HPDE6-E6E7 (cell line): ENCODE data around the gene TMEM250.

Experiments used
- DNase-seq: peaks from one replicate; pipeline ENCODE4 v3.0.0; 2011; ENCODE audit warnings: missing footprints; ENCODE audit errors: extremely low spot score

TMEM250 gene

DNA sequence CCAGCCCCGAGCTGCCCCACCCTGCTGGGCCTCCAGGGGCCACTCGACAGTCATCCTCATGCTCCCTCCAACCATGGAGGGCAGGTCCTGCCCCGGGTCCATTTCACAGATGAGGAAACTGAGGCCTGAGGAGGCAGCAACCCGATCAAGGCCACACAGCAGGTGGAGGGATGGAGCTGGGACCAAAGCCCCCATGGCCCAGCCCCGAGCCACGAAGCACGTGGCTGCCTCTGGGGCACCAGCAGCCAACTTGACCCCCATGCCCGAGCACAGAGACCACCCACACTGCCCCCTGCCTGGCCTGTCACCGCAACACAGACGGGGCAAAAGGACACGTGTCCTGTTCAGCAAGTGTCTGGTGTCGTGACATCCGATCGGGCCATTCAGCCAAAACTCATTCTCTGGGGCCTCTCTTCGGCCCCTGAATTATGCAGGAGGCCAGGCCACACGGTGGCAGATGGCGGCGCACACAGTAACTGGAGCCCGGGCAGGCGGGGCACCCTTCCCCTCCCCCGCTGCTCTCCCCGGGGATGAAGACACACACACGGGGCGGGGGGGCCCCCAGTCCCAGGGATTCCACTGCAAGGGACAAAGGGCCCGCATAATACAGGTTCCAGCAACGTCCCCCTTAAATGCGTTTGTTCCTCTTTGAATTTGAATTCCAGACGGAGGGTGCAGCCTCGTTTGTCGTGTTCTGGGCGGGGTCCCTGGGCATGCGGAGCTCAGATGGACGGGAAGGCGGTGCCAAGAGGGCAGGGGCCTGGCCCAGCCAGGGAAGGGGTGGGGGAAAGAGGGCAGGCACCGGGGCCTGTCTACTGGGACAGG lies 29.4 kb upstream of the TMEM250 start:
- no peak for DNase-seq

DNA sequence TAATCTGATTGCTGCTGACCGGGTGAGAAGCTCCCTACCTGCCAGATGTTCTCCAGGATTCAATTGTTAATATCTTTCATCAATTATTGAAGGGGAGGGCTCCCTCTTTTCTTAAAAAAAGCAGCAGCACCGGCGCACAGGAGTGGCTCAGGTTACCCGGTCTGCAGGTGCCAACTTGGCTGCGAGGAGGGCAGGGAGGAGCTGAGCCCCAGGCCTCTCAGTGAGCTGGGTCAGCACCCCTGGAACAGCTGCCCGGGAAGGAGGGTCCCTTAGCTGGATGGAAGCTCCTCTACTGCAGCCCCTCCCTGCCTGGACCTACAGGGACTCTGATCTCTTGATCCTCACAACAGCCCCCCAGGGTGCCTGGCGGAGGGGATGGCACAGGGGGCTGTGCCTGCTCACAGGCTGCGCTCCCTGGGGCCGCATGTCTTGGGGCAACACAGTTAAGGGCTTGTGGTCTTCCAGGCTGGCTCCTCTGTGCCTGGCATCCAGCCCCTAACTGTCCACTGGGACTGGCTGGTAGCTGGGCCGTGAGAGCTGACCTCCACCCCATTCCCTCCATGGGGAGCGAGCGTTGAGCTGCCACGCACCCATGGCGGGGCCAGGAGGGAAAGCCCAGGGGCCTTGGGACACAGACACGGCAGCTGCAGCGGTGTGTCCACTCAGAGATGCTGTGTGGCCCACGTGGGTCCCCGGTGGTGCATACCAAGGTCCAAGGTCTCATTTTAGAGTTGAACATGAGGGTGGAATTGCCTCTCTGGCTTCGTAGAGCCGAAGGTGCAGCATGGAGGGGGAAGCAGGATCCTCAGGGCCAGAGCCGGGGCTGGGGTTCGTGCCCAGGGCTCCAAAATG lies 28.6 kb upstream of the TMEM250 start:
- DNase-seq: no peak

DNA sequence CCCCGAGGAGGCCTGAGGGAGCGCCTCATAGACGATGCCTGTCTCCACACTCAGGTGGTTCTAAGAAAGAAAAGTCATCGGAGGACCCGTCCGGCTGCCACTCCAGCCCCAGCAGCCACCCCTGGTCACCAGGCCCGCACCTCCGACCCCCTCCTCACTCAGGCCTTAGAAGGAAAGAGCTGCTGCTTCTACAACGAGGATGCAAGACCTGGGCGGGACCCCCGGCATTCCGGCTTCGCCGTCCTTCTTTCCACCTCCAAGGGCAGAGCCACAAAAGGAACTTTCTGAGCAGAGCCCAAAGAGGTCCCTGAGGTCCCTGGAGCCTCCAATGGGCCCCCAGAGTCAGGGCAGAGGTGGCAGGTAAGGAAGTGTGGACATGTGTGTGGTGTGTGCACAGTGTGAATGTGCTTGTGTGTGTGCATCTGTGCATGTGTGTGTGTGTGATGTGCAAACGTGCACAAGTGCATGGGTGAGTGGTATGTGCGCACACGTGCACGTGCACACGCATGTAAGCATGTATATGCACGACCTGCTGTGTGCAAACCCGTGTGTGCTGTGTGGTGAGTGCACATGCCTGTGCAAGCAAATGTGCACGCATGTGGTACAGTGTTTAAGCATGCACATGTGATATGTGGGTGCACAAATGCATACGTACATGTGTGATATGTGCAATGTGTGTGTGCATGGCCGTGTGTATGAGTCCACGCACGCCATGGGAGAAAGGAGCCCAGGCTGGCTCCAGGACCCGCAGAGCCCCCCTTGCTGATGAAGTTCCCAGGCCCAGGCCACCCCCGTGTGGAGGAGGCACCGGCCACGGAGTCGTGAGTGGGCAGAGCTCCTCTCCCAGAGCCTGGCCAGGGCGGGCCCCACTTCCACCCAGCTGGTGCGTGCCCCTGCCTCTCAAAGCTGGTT lies 27.7 kb upstream of the TMEM250 start:
- DNase-seq: no peak

DNA sequence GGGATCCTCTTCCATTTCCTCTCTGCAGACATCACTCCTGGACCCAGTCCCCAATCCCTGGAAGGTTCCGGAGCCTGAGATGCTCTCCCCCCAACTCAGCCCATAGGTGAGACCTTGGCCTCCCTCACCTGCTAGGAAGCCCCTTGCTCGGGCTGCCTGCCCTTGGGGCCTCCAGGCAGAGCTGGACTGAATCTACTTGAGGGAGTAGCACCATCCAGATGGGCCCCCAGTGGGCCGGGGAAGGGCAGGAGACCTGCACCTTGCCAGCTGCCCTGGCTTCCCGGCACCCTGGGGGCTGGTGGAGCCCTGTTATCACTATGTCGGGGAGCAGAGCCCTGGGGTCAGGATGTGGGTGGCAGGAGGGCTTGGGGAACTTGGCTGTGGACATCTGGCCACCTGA lies 26.9 kb upstream of the TMEM250 start:
- no peak for DNase-seq

DNA sequence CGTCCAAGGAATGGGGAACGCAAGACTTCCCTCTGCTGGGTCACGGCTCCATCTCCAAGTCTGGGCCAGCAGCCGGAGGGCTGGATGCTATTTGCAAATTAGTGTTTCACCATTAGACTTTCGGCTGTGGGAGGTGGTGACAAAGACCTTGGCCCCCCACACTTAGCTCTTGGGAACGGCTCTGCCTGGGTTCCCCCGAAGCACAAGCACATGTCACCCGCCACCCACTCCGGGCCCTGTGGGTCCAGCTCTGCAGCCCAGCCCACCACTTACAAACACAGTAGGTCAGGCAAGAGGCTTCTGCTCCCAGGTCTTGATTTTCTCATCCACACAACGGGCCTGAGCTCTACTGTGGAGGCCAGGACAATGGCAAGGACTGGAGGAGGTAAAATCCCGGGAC lies 25.8 kb upstream of the TMEM250 start:
- DNase-seq: no peak

DNA sequence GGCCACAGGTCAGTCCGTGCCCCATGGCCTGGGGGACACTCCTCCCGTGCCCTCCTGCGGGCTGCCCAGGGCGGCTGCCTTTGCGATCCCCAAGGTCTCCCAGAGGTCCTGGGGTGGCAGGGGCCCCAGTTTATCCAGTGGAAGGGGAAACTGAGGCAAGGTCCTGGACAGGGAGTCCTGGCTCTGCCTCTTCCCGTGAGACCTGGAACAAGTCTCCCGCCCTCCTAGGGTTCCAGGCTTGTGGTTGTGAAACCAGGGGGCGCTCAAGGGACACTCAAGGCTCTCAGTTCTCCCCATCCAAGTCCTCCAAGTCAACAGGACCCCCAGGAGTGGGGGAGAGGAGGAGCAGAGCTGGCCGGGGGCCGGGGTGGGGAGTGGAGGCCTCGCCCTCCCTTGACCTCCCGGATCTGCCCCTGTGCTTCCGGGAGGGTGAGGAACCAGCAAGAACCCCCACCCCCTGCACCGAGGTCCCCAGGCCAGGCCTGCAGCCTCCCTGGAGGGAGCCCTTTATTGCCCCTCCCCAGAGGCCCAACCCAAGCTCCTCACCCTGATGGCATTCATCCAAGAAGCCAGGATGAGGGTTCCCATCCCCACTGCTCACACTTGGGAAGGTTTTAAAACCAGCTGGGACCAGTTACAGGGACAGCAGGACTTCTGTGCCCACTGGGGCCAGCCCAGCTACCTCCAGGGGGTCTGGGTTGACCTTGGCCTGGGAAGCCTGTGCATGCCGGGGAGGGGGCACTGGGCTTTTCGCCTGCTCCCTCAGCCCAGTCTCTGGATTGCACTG lies 24.7 kb upstream of the TMEM250 start:
- no peak for DNase-seq

DNA sequence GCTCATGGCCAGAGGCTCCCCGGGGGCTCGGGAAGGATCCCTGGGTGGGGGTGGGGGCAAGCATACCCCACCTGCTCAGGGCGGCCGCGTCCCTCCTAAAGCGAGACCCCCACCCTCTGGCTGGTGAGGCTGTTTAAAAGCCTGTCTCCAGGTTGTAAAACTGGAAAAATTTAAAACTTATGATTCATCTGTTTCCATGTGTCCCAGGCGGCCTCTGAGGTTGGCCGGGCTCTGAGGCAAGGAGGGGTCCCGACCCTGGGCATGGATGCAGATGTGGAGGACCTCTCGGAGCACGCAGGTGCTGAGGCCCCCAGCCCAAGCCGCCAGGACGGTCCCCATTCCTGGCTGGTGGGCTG lies 24.2 kb upstream of the TMEM250 start:
- no peak for DNase-seq

DNA sequence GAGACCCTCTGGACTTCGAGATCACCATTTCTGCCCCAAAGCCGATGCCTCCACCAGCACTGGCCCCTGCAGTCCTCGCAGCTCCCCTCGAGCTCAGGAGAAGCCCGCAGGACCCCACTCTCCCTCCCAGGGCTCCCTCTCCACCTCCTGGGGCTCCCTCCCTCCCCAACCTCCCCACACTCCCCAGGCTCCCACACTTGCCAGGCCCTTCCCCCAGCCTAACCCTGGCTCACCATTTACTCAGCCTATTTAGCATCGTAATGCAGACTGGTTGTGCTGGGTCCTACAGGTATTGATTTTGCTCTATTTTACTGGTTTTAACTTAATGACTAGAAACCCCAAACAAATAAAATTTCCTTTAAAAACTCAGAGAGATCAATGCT lies 23.7 kb upstream of the TMEM250 start:
- no peak for DNase-seq

DNA sequence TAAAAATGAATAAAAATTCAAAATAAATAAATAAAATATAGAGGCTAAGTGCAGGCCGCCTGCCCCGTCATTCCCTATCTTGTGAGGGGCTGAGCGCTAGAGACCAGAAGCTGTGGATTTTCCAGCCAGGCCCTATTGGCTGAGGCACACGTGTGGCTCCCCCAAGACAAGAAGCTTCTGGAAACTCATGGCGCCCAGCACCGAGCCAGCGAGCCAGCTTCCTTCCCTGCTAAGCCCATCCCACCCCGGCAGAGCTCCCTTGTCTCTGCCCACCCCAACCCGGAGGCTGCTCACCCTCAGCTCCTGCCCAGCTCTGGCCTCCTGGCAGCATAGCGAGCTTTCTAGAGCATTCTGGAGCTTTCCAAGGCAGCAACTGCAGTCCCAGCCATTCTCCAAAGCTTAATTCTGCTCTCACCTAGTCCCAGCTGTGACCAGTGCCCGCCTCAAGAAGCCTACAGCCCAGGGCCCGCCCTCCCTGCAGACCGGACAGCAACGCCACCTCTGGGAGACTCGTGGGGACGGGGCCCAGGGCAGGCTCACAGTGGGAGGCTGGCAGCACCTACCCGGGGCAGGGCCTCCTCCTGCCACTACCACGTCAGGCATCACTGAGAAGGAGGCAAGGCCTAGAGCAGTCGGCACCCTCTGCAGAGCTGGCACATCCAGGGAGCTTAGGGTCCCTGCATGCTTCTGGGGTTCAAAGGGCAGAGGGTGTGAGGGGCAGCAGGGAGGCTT lies 23.2 kb upstream of the TMEM250 start:
- DNase-seq: no peak

DNA sequence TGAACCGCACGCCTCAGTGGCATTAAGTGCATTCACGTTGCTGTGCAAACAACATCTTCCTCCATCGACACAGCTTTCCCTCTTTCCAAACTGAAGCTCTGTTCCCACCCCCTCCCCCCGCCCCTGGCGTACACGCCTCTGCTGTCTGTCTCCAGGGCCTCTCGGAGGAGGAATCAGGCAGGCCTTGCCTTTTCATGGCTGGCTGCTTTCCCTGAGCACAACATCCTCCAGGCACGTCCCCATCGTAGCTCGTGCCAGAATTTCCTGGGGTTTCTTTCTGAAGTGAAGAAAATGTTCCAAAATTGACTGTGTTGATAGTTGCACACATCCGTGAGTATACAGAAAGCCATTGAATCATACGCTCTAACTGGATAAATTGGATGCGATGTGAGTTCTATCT lies 22.3 kb upstream of the TMEM250 start:
- no peak for DNase-seq

DNA sequence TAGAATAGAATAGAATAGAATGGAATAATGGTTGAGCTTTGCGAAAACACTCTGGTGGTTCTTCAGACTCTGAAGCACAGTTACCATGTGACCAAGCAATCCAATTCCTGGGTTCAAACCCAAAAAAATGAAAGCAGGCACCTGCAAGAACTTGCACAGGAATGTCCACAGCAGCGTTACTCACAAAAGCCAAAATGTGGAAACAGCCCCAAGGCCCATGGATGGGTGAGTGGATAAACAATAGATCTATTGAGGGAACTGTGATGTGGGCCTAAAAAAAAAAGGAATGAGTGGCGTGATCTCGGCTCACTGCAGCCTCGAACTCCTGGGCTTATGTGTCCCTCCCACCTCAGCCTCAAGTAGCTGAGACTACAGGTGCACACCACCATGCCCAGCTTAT lies 21.4 kb upstream of the TMEM250 start:
- DNase-seq: no peak

DNA sequence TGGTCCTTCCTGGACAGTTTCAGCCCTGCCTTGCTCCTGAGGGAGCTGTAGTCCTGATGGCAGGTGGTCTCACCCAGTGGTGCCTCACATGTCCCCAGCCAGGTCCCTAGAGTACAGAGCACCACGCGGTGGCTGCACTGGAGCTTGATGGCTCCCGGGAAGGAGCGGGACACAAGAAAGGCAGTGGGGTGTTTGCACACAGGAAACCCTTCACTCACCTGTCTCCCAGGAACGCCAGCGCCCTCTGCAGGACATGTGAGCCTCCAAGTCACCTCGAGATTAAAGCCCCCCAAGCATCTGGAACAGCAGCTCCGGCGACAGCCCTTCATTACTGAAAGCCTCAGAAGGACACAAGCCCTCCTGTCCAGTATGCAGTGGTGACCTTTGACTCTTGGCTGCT lies 19.9 kb upstream of the TMEM250 start:
- no peak for DNase-seq

DNA sequence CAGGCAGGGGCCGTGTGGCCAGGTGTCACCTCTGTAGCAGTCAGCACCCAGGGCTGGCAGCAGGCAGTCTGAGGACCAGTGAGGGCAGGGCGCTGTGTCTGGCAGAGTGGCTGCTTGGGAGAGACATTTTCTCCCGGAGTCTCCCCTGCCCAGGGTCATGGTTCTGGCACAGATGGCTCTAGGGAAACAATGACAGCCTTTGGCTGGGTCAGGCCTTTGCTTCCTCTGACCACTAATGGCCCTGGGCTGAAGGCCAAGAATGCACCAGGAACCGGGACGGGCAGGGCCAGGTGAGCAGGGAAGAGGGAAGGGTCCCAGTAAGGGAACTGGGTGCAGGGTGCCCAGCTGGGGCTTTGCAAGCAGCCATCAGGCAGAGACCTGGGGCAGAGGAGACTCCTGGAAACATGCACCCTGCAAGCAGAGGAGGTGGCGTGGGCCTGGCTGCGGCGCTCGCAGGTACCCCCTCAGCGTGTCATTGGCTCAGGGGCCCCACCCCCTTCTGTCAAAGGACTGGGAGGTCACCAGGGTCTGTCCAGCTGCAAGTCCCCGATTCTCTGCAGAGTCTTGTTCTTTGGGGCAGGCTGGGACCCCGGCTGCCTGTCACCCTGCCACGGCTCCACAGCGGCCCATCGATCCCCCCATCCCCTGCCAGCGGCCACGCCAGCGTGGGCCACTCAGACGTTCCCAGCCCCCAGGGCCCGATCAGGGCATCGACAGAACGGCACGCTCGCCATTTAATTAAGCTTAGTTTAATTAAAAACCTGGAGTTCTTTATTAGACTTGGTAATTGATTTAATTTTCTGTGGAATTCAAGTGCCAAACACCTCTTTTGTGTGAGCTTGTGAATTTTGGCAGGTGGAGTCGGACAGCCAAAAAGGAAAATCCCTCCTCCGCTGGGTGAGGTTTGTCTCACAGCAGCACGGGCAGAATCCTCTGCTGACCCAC lies 18.9 kb upstream of the TMEM250 start:
- DNase-seq: no peak

DNA sequence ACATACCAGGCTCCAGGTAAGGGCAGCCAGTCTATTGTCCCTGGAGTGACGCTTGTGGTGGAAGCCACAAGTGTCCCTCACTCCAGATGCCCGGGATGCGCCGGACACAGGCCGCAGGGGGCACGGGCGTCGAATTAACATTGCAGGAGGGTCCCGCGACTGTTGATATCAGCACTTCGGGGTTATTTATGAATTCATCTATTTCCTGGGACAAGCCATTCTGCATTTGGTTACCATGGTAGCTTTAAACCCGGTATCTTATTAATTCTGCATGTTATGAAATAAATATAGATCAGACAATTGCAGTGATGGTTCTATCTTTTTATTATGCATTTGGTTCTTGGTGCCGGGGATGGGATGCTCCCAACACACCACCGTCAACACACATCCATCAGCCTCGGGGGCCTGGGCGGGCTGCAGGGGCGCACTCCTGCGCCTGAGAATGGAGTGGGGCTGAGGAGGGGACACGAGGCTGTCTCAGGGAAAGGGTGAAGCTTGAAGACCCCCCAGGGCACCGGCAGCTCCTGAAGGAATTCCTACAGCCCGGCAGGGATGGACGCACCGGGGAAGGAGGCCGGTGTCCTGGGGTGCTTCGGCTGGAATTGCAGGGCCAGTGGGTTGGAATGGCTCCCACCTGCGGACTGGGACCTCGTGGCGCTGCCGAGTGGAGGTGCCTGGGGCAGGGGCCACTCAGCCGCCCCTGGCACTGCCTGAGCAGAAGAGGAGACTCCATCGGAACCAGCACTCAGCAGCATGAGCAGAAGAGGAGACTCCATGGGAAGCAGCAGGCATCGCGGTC lies 17.7 kb upstream of the TMEM250 start:
- no peak for DNase-seq

DNA sequence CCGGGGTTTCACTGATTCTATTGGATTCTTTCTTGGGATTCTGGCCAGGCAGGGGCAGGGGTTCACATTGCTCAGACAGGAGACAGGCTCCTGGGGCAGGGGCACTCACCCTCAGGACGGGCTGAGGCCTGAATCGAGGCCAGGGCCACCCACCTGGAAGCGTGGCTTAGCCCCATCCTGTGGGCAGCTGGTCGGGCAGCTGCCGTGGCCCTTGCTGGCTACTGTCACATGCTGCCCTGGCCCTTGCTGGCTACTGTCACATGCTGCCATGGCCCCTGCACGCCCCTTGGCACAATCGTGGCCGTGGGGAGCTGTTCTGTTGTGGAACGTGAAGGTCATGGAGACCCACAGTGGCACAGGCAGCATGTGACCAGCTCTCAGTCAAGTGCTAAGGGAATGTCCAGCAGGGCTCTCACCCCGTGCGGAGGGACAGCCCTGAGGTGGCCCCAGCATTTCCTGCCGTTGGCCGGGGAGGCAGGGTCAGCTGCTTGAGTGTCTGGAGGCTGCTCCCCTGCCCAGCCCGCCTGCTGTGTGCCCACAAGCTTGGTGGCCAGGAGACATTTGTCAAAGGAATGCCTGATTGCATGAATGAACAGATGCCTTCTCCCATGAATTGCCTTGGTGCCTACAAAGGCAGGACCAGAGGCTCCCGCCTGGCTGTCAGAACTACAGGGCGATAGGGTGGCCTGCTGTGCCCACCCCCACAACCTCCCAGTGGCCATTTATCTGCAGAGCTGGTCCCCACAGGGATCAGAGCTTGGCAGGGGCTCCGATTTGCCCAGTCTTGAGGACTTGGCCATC lies 16.9 kb upstream of the TMEM250 start:
- DNase-seq: no peak

DNA sequence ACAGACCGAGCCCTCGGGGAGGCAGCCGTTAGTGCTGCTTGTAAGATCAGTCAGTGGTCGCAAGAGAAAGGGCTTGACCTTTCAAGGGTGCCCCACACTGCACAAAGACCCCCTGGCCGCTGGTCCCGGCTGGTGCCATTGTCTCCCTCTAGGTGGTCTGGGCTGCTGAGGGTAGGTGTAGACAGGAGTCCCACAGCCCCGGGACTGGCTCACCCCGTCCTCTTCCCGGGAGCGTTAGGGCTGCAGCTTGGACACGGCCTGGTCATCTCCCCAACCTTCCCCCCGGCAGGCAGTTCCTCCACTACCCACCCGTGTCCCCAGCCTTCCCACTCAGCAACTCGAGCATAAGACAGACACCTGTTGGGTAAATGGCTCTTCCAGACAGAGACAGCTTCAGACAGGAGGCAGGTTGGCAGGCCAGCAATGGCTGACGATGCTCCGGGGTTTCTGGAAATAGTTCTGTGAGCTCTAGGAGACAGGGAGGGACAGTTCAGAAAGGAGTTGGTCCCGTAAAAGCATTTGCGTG lies 15.3 kb upstream of the TMEM250 start:
- DNase-seq: no peak

DNA sequence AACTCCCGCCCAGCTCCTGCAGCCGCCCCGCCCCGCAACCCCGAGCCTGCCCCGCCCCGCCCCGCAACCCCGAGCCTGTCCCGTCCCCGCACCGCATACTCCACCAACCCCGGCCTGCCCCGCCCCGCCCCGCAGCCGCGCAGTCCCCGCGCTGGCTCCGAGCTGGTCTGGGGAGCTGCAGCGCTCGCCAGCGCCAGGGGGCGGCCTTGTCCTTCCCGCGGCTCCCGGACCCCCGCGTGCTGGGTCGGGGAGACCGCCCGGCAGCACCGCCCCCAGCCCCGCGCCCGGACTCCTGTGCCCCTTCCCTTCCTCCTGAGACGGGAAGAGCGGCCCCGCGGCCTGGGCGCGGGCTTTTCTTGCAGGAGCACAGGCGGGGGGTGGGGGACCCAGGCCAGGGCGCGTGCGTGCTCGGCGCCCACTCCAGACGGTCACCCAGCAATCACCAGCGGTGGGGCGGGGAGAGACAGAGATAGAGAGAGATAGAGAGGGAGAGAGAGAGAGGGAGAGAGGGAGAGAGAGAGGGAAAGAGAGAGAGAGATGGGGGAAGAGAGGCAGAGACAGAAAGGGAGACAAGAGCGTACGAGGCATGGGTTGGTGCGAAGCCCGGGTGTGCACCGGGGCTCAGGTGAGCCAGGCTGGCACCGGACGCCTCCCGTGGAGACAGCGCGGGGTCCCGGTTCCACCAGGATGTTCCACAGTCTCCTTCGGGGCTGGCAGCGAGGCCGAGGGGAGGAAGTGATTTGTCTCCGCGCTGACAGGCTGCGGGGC lies 14.7 kb upstream of the TMEM250 start:
- DNase-seq: no peak
